ENCODE data around the gene STAT1.

STAT1 gene

DNA sequence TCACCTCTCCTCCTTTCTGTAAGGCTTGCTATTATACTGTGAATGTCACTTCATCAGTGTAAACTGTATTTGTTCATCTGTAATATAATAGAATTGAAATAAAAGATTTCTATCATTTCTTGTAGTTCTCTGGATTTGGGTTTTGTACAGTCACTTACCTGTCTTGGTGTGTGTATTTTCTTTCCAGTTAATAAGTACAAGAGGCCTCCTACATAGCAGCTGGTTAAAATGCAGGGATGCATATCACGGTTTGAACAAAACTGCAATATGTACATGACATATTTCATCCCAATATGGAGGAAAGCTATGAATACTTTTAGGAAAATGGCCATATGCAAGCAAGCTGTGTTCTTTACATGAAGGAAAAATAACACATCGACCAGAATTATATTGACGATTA is 5.4 kb upstream of the STAT1 start:
- Histone ChIP-seq H2BK5ac (ENCODE audit: low read depth, low read length, poor library complexity) (no peak overlapping the region), H3K27me3 (ENCODE audit: insufficient read depth, low read length) (no peaks in the 10 kb centered on the region), H2BK120ac (ENCODE audit: insufficient read depth, low read length, poor library complexity) (no peak overlapping the region), H3K18ac (ENCODE audit: low read length) (no peak overlapping the region), H3K23ac (ENCODE audit: low read length) (no peak overlapping the region), H4K91ac (ENCODE audit: low read depth, low read length) (no peak overlapping the region), H3K4me3 (ENCODE audit: low read depth, low read length) (no peak overlapping the region), H2BK12ac (ENCODE audit: low read length) (no peak overlapping the region), H3K14ac (ENCODE audit: low read length) (no peak overlapping the region), H4K12ac (ENCODE audit: low read depth, low read length) (no peak overlapping the region), H3K4me2 (ENCODE audit: low read length) (no peak overlapping the region), H3K79me1 (ENCODE audit: low read length) (peaks cover 5% of the 10 kb centered on the region), H4K8ac (ENCODE audit: low read depth, low read length) (no peak overlapping the region), H3K79me2 (ENCODE audit: control insufficient read depth, insufficient read depth, low read length, poor library complexity) (peaks cover 3% of the 10 kb centered on the region), H2AK5ac (ENCODE audit: low read length) (no peak overlapping the region), H3K4me1 (ENCODE audit: control insufficient read depth in 1 of 2, insufficient read depth in 2 of 2, low read length in 2 of 2) (peaks cover 6 to 7% of the 10 kb centered on the region in 2 experiments), H3K36me3 (ENCODE audit: control insufficient read depth in 1 of 2, insufficient read depth in 2 of 2, low read length in 2 of 2) (no peaks in the 10 kb centered on the region), H2AFZ (ENCODE audit: insufficient read depth, low read length, poor library complexity) (no peak overlapping the region), H3K27ac (ENCODE audit: low read depth, low read length) (no peak overlapping the region), H3K9me3 (ENCODE audit: insufficient read depth, low read depth, low read length) (peaks cover 1% of the 10 kb centered on the region), H3K9ac (ENCODE audit: low read length) (no peak overlapping the region), H3K4ac (ENCODE audit: low read depth, low read length) (no peak overlapping the region)
- WGBS (ENCODE audit: extremely low coverage, insufficient coverage, insufficient read length) = no CpG with 5 or more reads among the region's 3 CpGs
- no peak for DNase-seq

DNA sequence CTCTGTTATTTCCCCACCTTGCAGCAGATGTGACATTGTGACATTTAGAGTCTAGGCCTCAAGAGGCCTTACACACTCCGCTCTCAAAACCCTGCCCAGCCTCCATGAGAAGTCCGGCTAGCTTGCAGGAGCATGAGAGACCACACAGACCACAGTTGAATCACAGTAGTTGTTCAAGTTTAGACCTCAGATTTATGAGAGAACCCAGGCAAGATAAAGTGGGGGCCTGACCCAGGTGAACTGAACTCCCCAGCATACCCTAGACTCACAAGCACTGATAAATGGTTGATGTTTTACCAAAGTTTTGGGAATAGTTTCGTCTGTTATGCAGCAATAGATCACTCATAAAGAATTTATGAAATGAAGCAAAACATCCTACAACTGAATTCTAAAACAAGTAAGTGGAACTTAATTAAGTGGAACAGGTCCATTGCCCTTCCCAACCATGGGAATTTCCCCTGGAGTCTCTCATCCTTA is 4.7 kb upstream of the STAT1 start:
- no peak overlapping the region for H3K18ac ChIP-seq (ENCODE audit: low read length)
- H2AFZ ChIP-seq (ENCODE audit: insufficient read depth, low read length, poor library complexity) = no peak overlapping the region
- no peak overlapping the region for H3K4me2 ChIP-seq (ENCODE audit: low read length)
- H2BK12ac ChIP-seq (ENCODE audit: low read length) = no peak overlapping the region
- peaks cover 1% of the 10 kb centered on the region for H3K9me3 ChIP-seq (ENCODE audit: insufficient read depth, low read depth, low read length)
- H3K36me3 ChIP-seq (ENCODE audit: control insufficient read depth in 1 of 2, insufficient read depth in 2 of 2, low read length in 2 of 2) = no peaks in the 10 kb centered on the region
- H4K8ac ChIP-seq (ENCODE audit: low read depth, low read length) = no peak overlapping the region
- peaks cover 10% of the 10 kb centered on the region for H3K79me1 ChIP-seq (ENCODE audit: low read length)
- H3K4me3 ChIP-seq (ENCODE audit: low read depth, low read length) = no peak overlapping the region
- no peak overlapping the region for H4K91ac ChIP-seq (ENCODE audit: low read depth, low read length)
- no peak overlapping the region for H3K14ac ChIP-seq (ENCODE audit: low read length)
- no peak overlapping the region for H2BK5ac ChIP-seq (ENCODE audit: low read depth, low read length, poor library complexity)
- no peaks in the 10 kb centered on the region for H3K27me3 ChIP-seq (ENCODE audit: insufficient read depth, low read length)
- H3K4me1 ChIP-seq (ENCODE audit: control insufficient read depth in 1 of 2, insufficient read depth in 2 of 2, low read length in 2 of 2) = peaks cover 6 to 7% of the 10 kb centered on the region in 2 experiments
- DNase-seq = no peak
- H3K27ac ChIP-seq (ENCODE audit: low read depth, low read length) = no peak overlapping the region
- peaks cover 5% of the 10 kb centered on the region for H3K79me2 ChIP-seq (ENCODE audit: control insufficient read depth, insufficient read depth, low read length, poor library complexity)
- no peak overlapping the region for H3K23ac ChIP-seq (ENCODE audit: low read length)
- no peak overlapping the region for H3K4ac ChIP-seq (ENCODE audit: low read depth, low read length)
- no peak overlapping the region for H2BK120ac ChIP-seq (ENCODE audit: insufficient read depth, low read length, poor library complexity)
- no peak overlapping the region for H4K12ac ChIP-seq (ENCODE audit: low read depth, low read length)
- no peak overlapping the region for H3K9ac ChIP-seq (ENCODE audit: low read length)
- H2AK5ac ChIP-seq (ENCODE audit: low read length) = no peak overlapping the region
- no CpG with 5 or more reads among the region's 3 CpGs for WGBS (ENCODE audit: extremely low coverage, insufficient coverage, insufficient read length)

DNA sequence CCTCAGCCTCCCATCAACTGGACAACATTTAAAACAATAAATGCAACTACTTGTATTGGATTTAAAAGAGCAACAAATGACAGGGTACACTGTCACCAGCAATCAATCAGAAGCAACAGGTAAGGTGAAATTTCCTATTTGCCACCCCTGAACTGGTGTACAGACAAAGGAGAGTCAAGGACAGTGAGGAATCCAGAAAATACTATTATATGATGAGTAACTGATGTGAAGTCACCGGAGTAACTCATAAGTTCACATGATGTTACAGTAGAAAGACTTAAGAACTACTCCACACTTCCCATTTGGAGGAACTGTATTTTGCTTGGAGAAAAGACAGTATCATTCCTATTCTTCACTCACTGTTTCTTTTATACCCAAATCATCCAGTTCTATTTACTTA is 4.1 kb upstream of the STAT1 start:
- no peaks in the 10 kb centered on the region for H3K9me3 ChIP-seq (ENCODE audit: insufficient read depth, low read depth, low read length)
- no peaks in the 10 kb centered on the region for H3K36me3 ChIP-seq (ENCODE audit: control insufficient read depth in 1 of 2, insufficient read depth in 2 of 2, low read length in 2 of 2)
- no peak overlapping the region for H3K27ac ChIP-seq (ENCODE audit: low read depth, low read length)
- peaks cover 9% of the 10 kb centered on the region for H3K79me2 ChIP-seq (ENCODE audit: control insufficient read depth, insufficient read depth, low read length, poor library complexity)
- H2AFZ ChIP-seq (ENCODE audit: insufficient read depth, low read length, poor library complexity) = no peak overlapping the region
- WGBS (ENCODE audit: extremely low coverage, insufficient coverage, insufficient read length) = no CpG with 5 or more reads among the region's 1 CpG
- no peak overlapping the region for H3K4ac ChIP-seq (ENCODE audit: low read depth, low read length)
- DNase-seq = no peak
- H3K9ac ChIP-seq (ENCODE audit: low read length) = no peak overlapping the region
- H3K18ac ChIP-seq (ENCODE audit: low read length) = no peak overlapping the region
- H3K4me2 ChIP-seq (ENCODE audit: low read length) = no peak overlapping the region
- peaks cover 8 to 9% of the 10 kb centered on the region in 2 experiments for H3K4me1 ChIP-seq (ENCODE audit: control insufficient read depth in 1 of 2, insufficient read depth in 2 of 2, low read length in 2 of 2)
- no peak overlapping the region for H4K12ac ChIP-seq (ENCODE audit: low read depth, low read length)
- no peak overlapping the region for H2AK5ac ChIP-seq (ENCODE audit: low read length)
- peaks cover 11% of the 10 kb centered on the region for H3K79me1 ChIP-seq (ENCODE audit: low read length)
- H3K4me3 ChIP-seq (ENCODE audit: low read depth, low read length) = no peak overlapping the region
- H3K23ac ChIP-seq (ENCODE audit: low read length) = no peak overlapping the region
- H4K8ac ChIP-seq (ENCODE audit: low read depth, low read length) = no peak overlapping the region
- H2BK12ac ChIP-seq (ENCODE audit: low read length) = no peak overlapping the region
- no peak overlapping the region for H3K14ac ChIP-seq (ENCODE audit: low read length)
- no peak overlapping the region for H2BK120ac ChIP-seq (ENCODE audit: insufficient read depth, low read length, poor library complexity)
- no peak overlapping the region for H4K91ac ChIP-seq (ENCODE audit: low read depth, low read length)
- no peak overlapping the region for H2BK5ac ChIP-seq (ENCODE audit: low read depth, low read length, poor library complexity)
- H3K27me3 ChIP-seq (ENCODE audit: insufficient read depth, low read length) = no peaks in the 10 kb centered on the region

DNA sequence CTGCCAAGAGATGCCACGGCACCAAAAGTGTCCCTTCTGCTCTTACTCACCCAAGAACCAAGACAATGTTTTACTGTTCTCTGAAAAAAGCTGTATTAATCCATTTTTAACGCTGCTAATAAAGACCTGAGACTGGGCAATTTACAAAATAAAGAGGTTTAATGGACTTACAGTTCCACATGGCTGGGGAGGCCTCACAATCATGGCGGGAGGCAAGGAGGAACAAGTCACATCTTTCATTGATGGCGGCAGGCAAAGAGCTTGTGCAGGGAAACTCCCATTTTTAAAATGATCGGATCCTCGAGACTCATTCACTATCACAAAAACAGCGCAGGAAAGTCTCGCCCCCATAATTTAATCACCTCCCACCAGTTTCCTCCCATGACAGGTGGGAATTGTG is 1.9 kb upstream of the STAT1 start:
- H3K79me2 ChIP-seq (ENCODE audit: control insufficient read depth, insufficient read depth, low read length, poor library complexity) = peaks cover 9% of the 10 kb centered on the region
- H3K36me3 ChIP-seq (ENCODE audit: control insufficient read depth in 1 of 2, insufficient read depth in 2 of 2, low read length in 2 of 2) = peaks cover 3% of the 10 kb centered on the region in 2 experiments
- no peak overlapping the region for H3K4me3 ChIP-seq (ENCODE audit: low read depth, low read length)
- no peak overlapping the region for H3K4me2 ChIP-seq (ENCODE audit: low read length)
- no peak overlapping the region for H4K12ac ChIP-seq (ENCODE audit: low read depth, low read length)
- no peak overlapping the region for H3K18ac ChIP-seq (ENCODE audit: low read length)
- H3K27ac ChIP-seq (ENCODE audit: low read depth, low read length) = no peak overlapping the region
- no peak overlapping the region for H4K91ac ChIP-seq (ENCODE audit: low read depth, low read length)
- no peak overlapping the region for H3K14ac ChIP-seq (ENCODE audit: low read length)
- H3K9me3 ChIP-seq (ENCODE audit: insufficient read depth, low read depth, low read length) = no peaks in the 10 kb centered on the region
- no peak overlapping the region for H2BK5ac ChIP-seq (ENCODE audit: low read depth, low read length, poor library complexity)
- no peak for DNase-seq
- no peak overlapping the region for H2BK120ac ChIP-seq (ENCODE audit: insufficient read depth, low read length, poor library complexity)
- no peak overlapping the region for H3K23ac ChIP-seq (ENCODE audit: low read length)
- no peak overlapping the region for H2AK5ac ChIP-seq (ENCODE audit: low read length)
- H4K8ac ChIP-seq (ENCODE audit: low read depth, low read length) = no peak overlapping the region
- H3K27me3 ChIP-seq (ENCODE audit: insufficient read depth, low read length) = no peaks in the 10 kb centered on the region
- peaks cover 11% of the 10 kb centered on the region for H3K79me1 ChIP-seq (ENCODE audit: low read length)
- H3K4ac ChIP-seq (ENCODE audit: low read depth, low read length) = no peak overlapping the region
- no peak overlapping the region for H2AFZ ChIP-seq (ENCODE audit: insufficient read depth, low read length, poor library complexity)
- no peak overlapping the region for H3K9ac ChIP-seq (ENCODE audit: low read length)
- no peak overlapping the region for H2BK12ac ChIP-seq (ENCODE audit: low read length)
- peaks cover 5 to 8% of the 10 kb centered on the region in 2 experiments for H3K4me1 ChIP-seq (ENCODE audit: control insufficient read depth in 1 of 2, insufficient read depth in 2 of 2, low read length in 2 of 2)
- WGBS (ENCODE audit: extremely low coverage, insufficient coverage, insufficient read length) = no CpG with 5 or more reads among the region's 8 CpGs

Measured in trophoblast cell (in vitro differentiated cells and primary cell).